ENCODE measurements around the gene KCNC1.

KCNC1 gene

GRCh38 chr11:17691550-17691949 lies 43.0 kb upstream of the KCNC1 start:
- no peak for TF ChIP-seq CTCF (IDR thresholded peaks at IDR 0.05; ENCODE audit: low read length)
- TF ChIP-seq EZH2 (IDR thresholded peaks at IDR 0.05; ENCODE audit: borderline replicate concordance, low read length), result no peak
- no peak overlapping the region for H3K4me2 ChIP-seq (ENCODE audit: low read length)
- H3K9ac ChIP-seq (ENCODE audit: low read length), result no peak overlapping the region
- H3K79me2 ChIP-seq (ENCODE audit: insufficient read depth, low read length), result no peaks in the 10 kb centered on the region
- no peak overlapping the region for H3K4me3 ChIP-seq (ENCODE audit: low read depth, low read length, poor library complexity, severe bottlenecking)
- no peaks in the 10 kb centered on the region for H3K9me2 ChIP-seq (ENCODE audit: low read depth, low read length)
- H3K27ac ChIP-seq (ENCODE audit: low read depth, low read length, poor library complexity, severe bottlenecking), result no peak overlapping the region
- no peaks in the 10 kb centered on the region for H3K27me3 ChIP-seq (ENCODE audit: insufficient read depth, low read length)
- H3K36me3 ChIP-seq (ENCODE audit: insufficient read depth, low read length), result no peaks in the 10 kb centered on the region
- no peaks in the 10 kb centered on the region for H3K4me1 ChIP-seq (ENCODE audit: insufficient read depth, low read length, severe bottlenecking)
- H3K9me3 ChIP-seq (ENCODE audit: low read length), result no peaks in the 10 kb centered on the region
- H2AFZ ChIP-seq (ENCODE audit: low read length), result no peak overlapping the region
- H4K20me1 ChIP-seq (ENCODE audit: insufficient read depth, low read length), result no peaks in the 10 kb centered on the region
- H3F3A ChIP-seq (ENCODE audit: insufficient read depth, low read length), result no peaks in the 10 kb centered on the region

- Histone ChIP-seq H4K20me1 (ENCODE audit: insufficient read depth, low read length) (no peaks in the 10 kb centered on the region), H2AFZ (ENCODE audit: low read length) (no peak overlapping the region), H3K9me3 (ENCODE audit: low read length) (no peaks in the 10 kb centered on the region), H3K79me2 (ENCODE audit: insufficient read depth, low read length) (no peaks in the 10 kb centered on the region), H3K4me1 (ENCODE audit: insufficient read depth, low read length, severe bottlenecking) (no peaks in the 10 kb centered on the region), H3F3A (ENCODE audit: insufficient read depth, low read length) (no peaks in the 10 kb centered on the region), H3K27ac (ENCODE audit: low read depth, low read length, poor library complexity, severe bottlenecking) (no peak overlapping the region), H3K4me3 (ENCODE audit: low read depth, low read length, poor library complexity, severe bottlenecking) (no peak overlapping the region), H3K36me3 (ENCODE audit: insufficient read depth, low read length) (no peaks in the 10 kb centered on the region), H3K9ac (ENCODE audit: low read length) (no peak overlapping the region), H3K27me3 (ENCODE audit: insufficient read depth, low read length) (no peaks in the 10 kb centered on the region), H3K9me2 (ENCODE audit: low read depth, low read length) (no peaks in the 10 kb centered on the region), H3K4me2 (ENCODE audit: low read length) (no peak overlapping the region)
- no peak for TF ChIP-seq EZH2 (IDR thresholded peaks at IDR 0.05; ENCODE audit: borderline replicate concordance, low read length)
- TF ChIP-seq CTCF (IDR thresholded peaks at IDR 0.05; ENCODE audit: low read length), result no peak
These were observed 42.6 kb upstream of the KCNC1 start for GRCh38 chr11:17691976-17692375.

GRCh38 chr11:17692931-17693330 lies 41.6 kb upstream of the KCNC1 start:
- no peak overlapping the region for H2AFZ ChIP-seq (ENCODE audit: low read length)
- TF ChIP-seq CTCF (IDR thresholded peaks at IDR 0.05; ENCODE audit: low read length) (no peak), EZH2 (IDR thresholded peaks at IDR 0.05; ENCODE audit: borderline replicate concordance, low read length) (no peak)
- no peak overlapping the region for H3K4me2 ChIP-seq (ENCODE audit: low read length)
- H3F3A ChIP-seq (ENCODE audit: insufficient read depth, low read length), result no peaks in the 10 kb centered on the region
- H3K4me1 ChIP-seq (ENCODE audit: insufficient read depth, low read length, severe bottlenecking), result no peaks in the 10 kb centered on the region
- H3K4me3 ChIP-seq (ENCODE audit: low read depth, low read length, poor library complexity, severe bottlenecking), result no peak overlapping the region
- no peaks in the 10 kb centered on the region for H3K27me3 ChIP-seq (ENCODE audit: insufficient read depth, low read length)
- no peak overlapping the region for H3K9ac ChIP-seq (ENCODE audit: low read length)
- no peaks in the 10 kb centered on the region for H3K9me3 ChIP-seq (ENCODE audit: low read length)
- no peaks in the 10 kb centered on the region for H3K36me3 ChIP-seq (ENCODE audit: insufficient read depth, low read length)
- no peaks in the 10 kb centered on the region for H3K79me2 ChIP-seq (ENCODE audit: insufficient read depth, low read length)
- no peaks in the 10 kb centered on the region for H3K9me2 ChIP-seq (ENCODE audit: low read depth, low read length)
- H3K27ac ChIP-seq (ENCODE audit: low read depth, low read length, poor library complexity, severe bottlenecking), result no peak overlapping the region
- no peaks in the 10 kb centered on the region for H4K20me1 ChIP-seq (ENCODE audit: insufficient read depth, low read length)

All from OCI-LY1 (cell line).